Activated T-cell treated with anti-CD3 and anti-CD28 coated beads, Interleukin-2, amount 50 U/mL, for 24 hours (primary cell): ENCODE data around the gene CTPS1.

Experiments used
- DNase-seq: peaks from one replicate; pipeline ENCODE4 v3.0.0-alpha.2; 2020
- H3K27ac Mint-ChIP-seq: 2 replicates; pipeline ENCODE4 v1.8.0; 2020; ENCODE audit warnings: mild to moderate bottlenecking, mixed read lengths
- H3K27me3 Mint-ChIP-seq: 2 replicates; pipeline ENCODE4 v1.8.0; 2020; ENCODE audit warnings: mixed read lengths
- H3K36me3 Mint-ChIP-seq: 2 replicates; pipeline ENCODE4 v1.8.0; 2020; ENCODE audit warnings: low read depth, mixed read lengths
- H3K4me1 Mint-ChIP-seq: 2 replicates; pipeline ENCODE4 v1.8.0; 2020; ENCODE audit warnings: low read depth, mixed read lengths
- H3K4me3 Mint-ChIP-seq: 2 replicates; pipeline ENCODE4 v1.8.0; 2020; ENCODE audit warnings: mild to moderate bottlenecking, moderate library complexity, mixed read lengths
- H3K9me3 Mint-ChIP-seq: 2 replicates; pipeline ENCODE4 v1.8.0; 2020; ENCODE audit warnings: mixed read lengths

CTPS1 gene

DNA sequence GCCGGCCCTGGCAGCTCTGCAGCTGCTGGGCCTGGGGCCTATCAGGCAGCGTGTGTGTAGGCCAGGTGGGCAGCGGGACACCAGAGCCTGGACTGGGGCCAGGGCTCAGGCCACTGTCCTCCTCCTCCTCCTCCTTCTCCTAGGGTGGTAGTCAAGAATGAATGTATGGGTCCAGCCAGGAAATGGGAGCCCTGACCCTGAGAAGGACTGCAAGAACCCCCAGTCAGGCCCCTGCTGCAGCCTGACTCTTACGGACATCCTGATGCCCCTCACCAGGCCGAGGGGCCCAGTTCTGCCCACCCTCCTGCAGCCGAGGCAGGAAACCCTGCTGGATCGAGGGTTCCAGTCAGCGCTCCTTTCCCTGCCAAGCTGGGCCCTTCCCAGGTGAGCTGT, 38.5 kb downstream of the CTPS1 start:
- Mint-ChIP-seq H3K9me3 (no peaks in the 10 kb centered on the region), H3K27ac (no peak overlapping the region), H3K4me1 (peaks cover 5% of the 10 kb centered on the region), H3K27me3 (no peaks in the 10 kb centered on the region), H3K36me3 (peaks cover 88% of the 10 kb centered on the region), H3K4me3 (no peak overlapping the region)
- DNase-seq = no peak

DNA sequence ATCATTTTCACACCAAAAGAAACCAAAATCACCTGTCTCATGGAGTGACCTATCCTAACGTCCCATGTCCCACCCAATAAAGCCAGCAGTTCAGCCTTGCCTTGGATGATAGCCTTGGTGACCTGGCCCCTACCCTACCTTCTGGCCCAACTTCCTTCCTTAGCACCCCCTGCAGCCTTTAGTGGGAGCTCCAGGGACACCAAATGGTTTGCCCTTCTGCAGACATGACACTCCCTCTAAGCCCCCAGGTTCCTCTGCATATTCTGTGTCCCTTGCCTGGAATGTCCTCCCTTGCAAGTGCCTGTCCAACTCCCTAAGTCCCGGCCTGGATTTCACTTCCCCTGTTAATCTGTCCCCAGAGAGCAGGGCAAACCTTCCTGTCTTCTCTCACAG, 39.9 kb downstream of the CTPS1 start:
- DNase-seq = no peak
- H3K27me3 Mint-ChIP-seq = no peaks in the 10 kb centered on the region
- peak overlapping the region; percentile 59 for H3K27ac Mint-ChIP-seq
- H3K9me3 Mint-ChIP-seq = no peaks in the 10 kb centered on the region
- H3K4me1 Mint-ChIP-seq = peaks cover 1% of the 10 kb centered on the region
- H3K36me3 Mint-ChIP-seq = peaks cover 85% of the 10 kb centered on the region
- H3K4me3 Mint-ChIP-seq = no peak overlapping the region

DNA sequence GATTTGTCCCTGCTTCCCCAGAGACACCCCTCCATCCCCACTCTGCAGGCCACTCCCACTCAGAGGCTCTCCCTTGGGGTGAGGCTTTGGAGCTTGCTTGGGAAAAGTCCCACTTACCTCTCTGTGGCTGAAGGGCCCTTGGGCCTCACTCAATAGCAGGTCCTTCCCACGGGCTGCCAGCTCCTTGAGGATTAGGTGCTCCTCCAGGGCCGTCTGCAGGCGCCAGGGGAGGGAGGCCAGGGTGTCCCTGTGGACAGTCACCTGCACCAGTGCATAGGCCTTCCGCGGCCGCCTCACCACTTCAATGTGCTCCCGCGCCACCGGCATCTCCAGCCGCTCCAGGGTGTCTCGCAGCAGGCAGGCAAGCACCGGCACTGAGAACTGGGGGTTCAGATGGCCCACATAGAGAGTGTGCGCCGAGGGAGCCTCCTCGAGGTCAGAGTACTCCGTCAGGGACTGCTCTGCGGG, 40.6 kb downstream of the CTPS1 start:
- Mint-ChIP-seq H3K9me3 (no peaks in the 10 kb centered on the region), H3K27me3 (no peaks in the 10 kb centered on the region), H3K4me3 (no peak overlapping the region), H3K27ac (no peak overlapping the region), H3K4me1 (peaks cover 1% of the 10 kb centered on the region), H3K36me3 (peaks cover 85% of the 10 kb centered on the region)
- no peak for DNase-seq

DNA sequence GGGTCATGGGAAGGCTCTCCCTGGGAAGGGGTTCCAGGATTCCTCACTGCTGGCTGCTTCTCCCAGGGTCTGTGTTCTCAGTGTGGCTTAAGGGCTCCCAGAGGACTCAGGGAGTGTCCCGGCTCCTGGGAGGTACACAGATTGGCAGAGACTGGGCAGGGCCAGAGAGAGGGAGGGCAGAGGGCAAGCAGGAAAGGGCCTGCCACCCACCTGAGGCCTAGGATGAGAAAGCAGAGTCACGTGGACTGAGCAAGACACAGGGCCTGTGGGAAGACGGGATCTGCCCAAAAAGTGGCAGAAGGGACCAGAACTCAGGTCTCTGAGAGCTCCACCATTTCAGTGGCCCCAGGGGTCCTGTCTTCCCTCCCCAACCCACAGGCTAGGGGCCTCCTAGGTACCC, 41.2 kb downstream of the CTPS1 start:
- peaks cover 1% of the 10 kb centered on the region for H3K4me1 Mint-ChIP-seq
- H3K36me3 Mint-ChIP-seq = peaks cover 83% of the 10 kb centered on the region
- no peak overlapping the region for H3K27ac Mint-ChIP-seq
- H3K4me3 Mint-ChIP-seq = no peak overlapping the region
- no peaks in the 10 kb centered on the region for H3K9me3 Mint-ChIP-seq
- no peak for DNase-seq
- no peaks in the 10 kb centered on the region for H3K27me3 Mint-ChIP-seq

DNA sequence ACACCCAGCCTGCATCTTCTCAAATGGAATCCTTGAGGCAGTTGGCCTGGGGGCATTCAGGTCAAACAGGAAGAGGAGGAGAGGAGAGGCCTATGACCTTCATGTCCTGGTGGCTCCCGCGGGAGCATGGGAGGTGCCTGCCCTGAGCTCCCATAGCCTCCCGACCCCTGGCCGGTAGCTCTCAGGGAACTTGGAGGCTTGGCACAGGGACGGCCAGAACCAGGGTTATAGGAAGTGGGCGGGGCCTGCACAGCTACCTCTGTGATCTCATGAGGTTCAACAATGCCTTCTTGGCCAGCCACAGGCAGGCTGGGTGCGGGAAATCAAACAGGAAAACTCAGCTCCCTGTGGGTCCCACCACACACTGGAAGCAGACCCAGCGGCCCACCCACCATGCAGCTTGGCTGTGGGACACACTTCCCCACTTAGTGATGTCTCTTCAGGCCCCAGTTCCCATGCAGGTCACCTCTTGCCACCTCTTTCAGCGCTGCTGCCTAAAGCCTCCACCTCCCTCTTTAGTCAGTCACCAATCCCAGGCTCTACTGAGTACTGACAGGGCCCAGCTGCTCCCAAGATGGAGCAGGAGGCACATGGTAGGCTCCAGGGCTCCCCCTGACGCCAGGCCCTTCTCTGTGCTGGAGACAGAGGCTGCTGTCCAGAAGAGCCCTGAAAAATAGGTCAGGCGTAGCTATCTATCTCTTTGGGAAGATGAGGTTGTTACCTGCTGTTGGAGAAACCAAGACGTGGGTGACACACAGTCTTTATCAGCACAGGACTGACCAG, 42.2 kb downstream of the CTPS1 start, which contains the start of gene SLFNL1:
TSS of gene SLFNL1 (minus strand) at position 200 of the 783 bp plus-strand sequence. CDS start 1,065 bp downstream, outside the sequence.
- Mint-ChIP-seq H3K27ac (peak within 1 kb of the TSS; percentile 67), H3K27me3 (no peaks in the 10 kb centered on the region), H3K9me3 (no peaks in the 10 kb centered on the region), H3K36me3 (peaks cover 78% of the 10 kb centered on the region), H3K4me1 (peaks cover 3% of the 10 kb centered on the region), H3K4me3 (no peak within 1 kb of the TSS)
- DNase-seq = no peak

DNA sequence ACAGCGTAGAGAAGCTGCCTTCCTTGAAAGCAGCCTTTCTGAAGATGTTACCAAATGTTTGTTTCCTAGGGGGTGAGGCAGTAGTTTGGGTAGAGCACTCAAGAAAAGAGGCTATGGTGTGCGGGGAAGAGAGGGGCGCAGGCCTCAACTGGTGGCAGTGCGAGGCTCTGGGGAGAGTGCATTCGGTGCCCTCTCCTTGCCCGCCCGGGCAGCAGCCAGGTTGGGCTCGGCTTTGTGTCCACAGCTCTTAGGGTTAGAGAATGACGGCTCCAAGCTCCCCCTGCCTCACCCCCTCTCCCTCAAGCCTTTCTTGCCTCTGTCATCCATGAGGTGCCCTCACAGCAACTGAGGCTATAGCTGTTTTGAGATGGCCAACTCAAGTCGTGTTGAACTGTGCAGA, 42.9 kb downstream of the CTPS1 start:
- Mint-ChIP-seq H3K36me3 (peaks cover 77% of the 10 kb centered on the region), H3K4me1 (peaks cover 3% of the 10 kb centered on the region), H3K27me3 (no peaks in the 10 kb centered on the region), H3K27ac (peak overlapping the region; percentile 67), H3K4me3 (no peak overlapping the region), H3K9me3 (no peaks in the 10 kb centered on the region)
- no peak for DNase-seq

DNA sequence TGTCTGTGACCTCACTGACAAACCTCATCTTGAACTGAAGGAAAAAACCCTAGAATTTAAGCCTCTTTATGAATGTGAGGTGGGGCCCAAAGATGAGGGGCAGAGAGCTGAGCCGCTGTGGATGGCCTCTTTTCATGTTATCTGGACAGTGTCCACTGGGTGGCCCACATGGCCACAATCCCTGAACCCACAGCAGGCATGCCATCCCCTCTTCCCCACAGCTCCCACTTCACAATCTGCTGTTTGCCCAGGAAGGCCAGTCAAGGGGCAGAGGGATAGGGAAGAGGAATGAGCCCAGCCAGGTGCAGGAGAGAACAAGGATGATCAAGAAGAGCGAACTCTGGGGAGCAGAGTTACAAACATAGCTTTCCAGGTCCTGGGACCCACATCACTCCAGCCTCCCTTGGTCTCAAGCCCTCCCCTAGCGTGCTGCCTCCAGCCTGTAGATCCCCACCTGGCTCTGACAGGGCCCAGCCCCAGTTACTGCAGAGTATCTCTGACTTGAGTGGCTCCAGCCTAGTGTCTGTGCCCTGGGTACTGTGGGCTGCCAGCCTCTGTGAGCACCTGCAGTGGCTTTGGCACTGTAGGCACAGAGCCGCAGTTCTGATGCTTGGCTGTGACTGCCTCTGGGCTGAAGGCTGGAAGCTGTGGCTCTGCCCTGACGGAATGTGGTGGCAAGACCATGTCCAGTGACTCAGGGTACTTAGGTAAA, 43.9 kb downstream of the CTPS1 start:
- DNase-seq = no peak
- Mint-ChIP-seq H3K4me3 (no peak overlapping the region), H3K27ac (peak overlapping the region; percentile 84), H3K9me3 (no peaks in the 10 kb centered on the region), H3K36me3 (peaks cover 77% of the 10 kb centered on the region), H3K4me1 (peaks cover 3% of the 10 kb centered on the region), H3K27me3 (no peaks in the 10 kb centered on the region)

DNA sequence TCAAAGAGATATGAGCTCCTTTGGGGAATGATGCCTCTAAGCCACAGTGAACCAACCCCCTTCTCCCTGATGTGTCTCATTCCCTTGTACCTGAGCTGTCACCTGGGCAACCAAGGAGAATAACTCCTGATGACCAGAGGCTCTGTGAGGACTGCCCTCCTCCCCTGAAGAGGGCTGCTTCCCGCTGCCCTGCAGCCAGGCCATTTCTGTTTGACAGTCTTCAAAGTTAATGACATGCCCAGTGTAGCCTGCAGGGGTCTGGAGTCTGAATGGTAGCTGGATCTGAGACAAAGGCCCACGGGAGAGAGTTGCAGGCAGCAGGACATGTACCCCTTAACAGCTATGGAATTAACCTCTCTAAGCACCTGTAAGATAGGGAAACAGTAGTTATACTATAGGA, 45.5 kb downstream of the CTPS1 start:
- Mint-ChIP-seq H3K4me1 (peaks cover 3% of the 10 kb centered on the region), H3K4me3 (no peak overlapping the region), H3K36me3 (peaks cover 78% of the 10 kb centered on the region), H3K9me3 (no peaks in the 10 kb centered on the region), H3K27ac (peak overlapping the region; percentile 40), H3K27me3 (no peaks in the 10 kb centered on the region)
- DNase-seq = no peak

DNA sequence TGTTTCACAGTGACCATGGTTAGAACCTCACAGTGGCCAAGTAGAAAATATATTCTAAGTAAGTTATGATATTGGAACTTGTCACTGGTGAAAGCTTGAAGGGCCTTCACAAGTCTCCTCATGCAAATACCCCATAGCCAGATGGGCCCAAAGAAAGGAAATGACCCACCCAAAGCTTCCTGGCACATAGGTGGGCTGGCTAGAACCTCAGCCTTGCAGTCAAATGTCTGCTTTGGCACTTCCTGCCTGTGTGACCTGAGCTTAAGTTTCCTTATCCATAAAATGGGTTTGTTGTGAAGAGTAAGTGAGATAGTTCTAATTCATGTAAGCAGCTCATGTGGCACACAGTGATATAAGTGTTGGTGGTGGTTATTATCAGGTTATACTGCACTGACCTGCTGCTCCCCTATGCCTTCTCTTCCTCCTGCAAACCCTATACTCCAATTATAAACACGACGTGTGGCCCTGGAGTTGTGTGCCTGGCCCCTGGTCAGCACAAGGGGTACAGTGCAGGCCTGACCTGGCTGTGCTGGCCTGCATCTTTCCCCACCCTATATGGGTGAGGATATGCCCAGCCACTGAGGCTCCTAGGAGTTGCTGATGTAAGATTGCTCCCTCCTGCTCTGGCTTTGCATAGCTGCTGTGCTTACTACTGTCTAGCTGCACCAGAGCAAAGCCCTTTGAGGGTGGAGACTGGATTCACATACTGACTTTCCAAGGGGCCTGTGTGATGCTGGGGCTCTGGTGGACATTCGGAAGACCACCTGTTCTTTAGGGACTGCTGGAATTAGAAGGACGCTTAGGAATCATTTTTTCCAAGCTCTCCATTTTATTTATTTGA, 46.7 kb downstream of the CTPS1 start:
- Mint-ChIP-seq H3K27me3 (no peaks in the 10 kb centered on the region), H3K4me1 (peaks cover 2% of the 10 kb centered on the region), H3K4me3 (no peak overlapping the region), H3K9me3 (no peaks in the 10 kb centered on the region), H3K36me3 (peaks cover 80% of the 10 kb centered on the region), H3K27ac (peak overlapping the region; percentile 81)
- no peak for DNase-seq

DNA sequence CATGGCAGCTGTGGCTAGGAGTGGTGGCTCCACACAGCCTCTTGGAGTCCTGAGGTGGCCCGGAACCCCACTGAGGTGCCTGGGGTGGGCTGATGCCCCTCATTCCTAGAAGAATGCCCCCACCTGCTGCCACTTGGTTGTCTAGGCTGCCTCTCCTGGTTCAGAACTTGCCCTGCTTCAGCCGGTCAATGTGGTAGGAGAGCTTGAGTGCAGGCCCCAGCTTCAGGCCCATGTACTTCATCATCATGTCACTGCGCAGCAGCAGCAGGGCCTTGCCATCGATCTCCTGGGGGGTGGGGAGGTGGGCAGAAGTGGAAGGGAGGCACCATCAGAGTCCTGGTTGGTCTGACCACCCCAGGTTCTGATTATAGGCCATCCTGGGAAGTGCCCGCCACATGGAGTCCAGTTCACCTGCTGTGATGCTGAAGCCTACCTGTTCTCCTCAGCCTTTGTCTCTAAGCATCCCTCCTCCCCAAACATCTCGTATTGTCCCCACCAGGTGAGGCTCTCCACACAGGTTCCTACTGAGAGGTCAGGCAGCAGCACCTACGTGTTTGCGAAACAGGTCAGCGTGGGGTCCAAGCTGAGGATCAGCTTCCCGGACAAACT, 48.6 kb downstream of the CTPS1 start:
- Mint-ChIP-seq H3K4me1 (peaks cover 2% of the 10 kb centered on the region), H3K4me3 (no peak overlapping the region), H3K27me3 (no peaks in the 10 kb centered on the region), H3K36me3 (peaks cover 77% of the 10 kb centered on the region), H3K27ac (peak overlapping the region; percentile 0), H3K9me3 (no peaks in the 10 kb centered on the region)
- DNase-seq = no peak

DNA sequence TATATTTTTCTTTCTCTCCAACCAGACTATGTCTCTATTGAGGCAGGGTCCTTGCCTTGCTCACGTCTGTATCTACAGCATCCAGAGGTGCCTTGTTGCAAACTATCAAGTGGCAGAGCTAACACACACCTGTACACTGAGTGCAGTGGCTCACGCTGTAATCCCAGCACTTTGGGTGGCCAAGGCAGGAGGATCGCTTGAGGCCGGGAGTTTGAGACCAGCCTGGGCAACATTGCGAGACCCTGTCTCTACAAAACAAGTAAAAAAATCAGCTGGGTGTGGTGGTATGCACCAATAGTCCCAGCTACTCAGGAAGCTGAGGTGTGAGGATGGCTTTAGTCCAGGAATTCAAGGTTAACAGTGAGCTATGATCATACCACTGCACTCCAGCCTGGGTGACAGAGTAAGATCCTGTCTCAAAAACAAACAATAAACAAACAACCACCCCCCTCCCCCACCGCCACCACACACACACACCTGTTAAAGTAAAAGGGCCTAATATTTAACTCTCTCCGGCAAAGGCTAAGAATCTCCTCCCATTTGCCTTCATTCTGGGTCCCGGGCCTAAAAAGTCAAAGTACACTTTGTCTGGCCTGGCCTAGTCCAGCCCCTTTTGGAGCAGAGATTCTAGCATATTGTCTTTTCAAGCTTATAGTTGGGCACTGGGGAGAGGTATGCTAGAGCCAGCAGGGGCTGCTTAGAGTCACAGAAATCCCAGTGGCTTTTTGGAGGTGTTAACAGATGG, 51.5 kb downstream of the CTPS1 start:
- no peaks in the 10 kb centered on the region for H3K9me3 Mint-ChIP-seq
- H3K27me3 Mint-ChIP-seq = no peaks in the 10 kb centered on the region
- peaks cover 56% of the 10 kb centered on the region for H3K36me3 Mint-ChIP-seq
- peaks cover under 1% of the 10 kb centered on the region for H3K4me1 Mint-ChIP-seq
- no peak overlapping the region for H3K4me3 Mint-ChIP-seq
- peak overlapping the region; percentile 29 for H3K27ac Mint-ChIP-seq
- no peak for DNase-seq

DNA sequence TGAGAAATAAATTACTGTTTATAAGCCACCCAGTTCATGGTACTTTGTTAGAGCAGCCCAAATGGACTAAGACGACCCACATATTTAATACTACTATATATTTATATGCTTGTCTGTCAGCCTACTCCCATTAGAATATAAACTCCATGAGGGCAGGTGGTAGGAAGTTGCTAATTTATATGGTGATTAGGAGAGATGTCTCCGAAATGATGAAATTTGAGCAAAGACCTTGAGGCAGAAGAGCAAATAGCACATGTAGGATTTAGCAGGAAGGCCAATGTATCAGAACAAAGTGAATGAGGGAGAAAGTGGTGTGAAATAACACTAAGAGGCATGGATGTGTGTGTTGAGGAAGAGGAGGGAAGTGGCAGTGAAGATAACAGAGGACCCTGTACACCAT, 52.7 kb downstream of the CTPS1 start:
- H3K4me1 Mint-ChIP-seq = no peaks in the 10 kb centered on the region
- H3K27me3 Mint-ChIP-seq = no peaks in the 10 kb centered on the region
- DNase-seq = no peak

DNA sequence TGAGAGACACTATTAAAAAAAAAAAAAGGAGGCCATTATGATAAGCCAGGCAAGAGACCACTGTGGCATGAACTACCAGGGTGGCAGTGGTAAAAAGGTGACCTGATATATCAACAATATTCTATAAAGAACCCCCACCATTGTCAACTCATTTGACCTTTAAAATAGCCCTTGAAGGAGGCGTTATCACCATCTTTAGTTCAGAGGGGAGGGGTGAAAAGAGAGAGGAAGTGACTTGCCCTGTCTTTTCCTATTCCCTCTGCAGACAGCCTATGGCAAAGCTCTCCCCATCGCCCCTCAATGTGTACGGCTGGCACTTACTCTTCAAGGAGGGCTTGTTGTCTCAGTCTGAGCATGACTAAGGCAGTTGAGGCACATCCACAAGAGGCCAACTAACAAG, 53.8 kb downstream of the CTPS1 start:
- Mint-ChIP-seq H3K27ac (no peak overlapping the region), H3K4me3 (no peak overlapping the region), H3K27me3 (no peaks in the 10 kb centered on the region), H3K9me3 (no peaks in the 10 kb centered on the region), H3K36me3 (peaks cover 44% of the 10 kb centered on the region), H3K4me1 (no peaks in the 10 kb centered on the region)
- DNase-seq = no peak

More for the DNA sequence above, 52.7 kb downstream of the CTPS1 start:
- peaks cover 47% of the 10 kb centered on the region for H3K36me3 Mint-ChIP-seq
- no peak overlapping the region for H3K4me3 Mint-ChIP-seq
- peak overlapping the region; percentile 2 for H3K27ac Mint-ChIP-seq
- no peaks in the 10 kb centered on the region for H3K9me3 Mint-ChIP-seq
